Measurements from ENCODE around the gene GAPDH. TPM values are rescaled to one million over a fixed set of nuclear protein-coding genes. Genes with fewer than 3 reads are reported as not detected.
A peak's percentile ranks its signal among the peaks of the same experiment; 100 is the strongest.
"Not testable (repeated sequence)": the region's sequence is repeated elsewhere in the genome, so short reads cannot be mapped to it uniquely, and the experiment has no call there.

GAPDH gene
- total and polyA plus RNA-seq, 5 experiments from 2014 or later, result 355 to 1,110 (median 1,014) TPM

DNA sequence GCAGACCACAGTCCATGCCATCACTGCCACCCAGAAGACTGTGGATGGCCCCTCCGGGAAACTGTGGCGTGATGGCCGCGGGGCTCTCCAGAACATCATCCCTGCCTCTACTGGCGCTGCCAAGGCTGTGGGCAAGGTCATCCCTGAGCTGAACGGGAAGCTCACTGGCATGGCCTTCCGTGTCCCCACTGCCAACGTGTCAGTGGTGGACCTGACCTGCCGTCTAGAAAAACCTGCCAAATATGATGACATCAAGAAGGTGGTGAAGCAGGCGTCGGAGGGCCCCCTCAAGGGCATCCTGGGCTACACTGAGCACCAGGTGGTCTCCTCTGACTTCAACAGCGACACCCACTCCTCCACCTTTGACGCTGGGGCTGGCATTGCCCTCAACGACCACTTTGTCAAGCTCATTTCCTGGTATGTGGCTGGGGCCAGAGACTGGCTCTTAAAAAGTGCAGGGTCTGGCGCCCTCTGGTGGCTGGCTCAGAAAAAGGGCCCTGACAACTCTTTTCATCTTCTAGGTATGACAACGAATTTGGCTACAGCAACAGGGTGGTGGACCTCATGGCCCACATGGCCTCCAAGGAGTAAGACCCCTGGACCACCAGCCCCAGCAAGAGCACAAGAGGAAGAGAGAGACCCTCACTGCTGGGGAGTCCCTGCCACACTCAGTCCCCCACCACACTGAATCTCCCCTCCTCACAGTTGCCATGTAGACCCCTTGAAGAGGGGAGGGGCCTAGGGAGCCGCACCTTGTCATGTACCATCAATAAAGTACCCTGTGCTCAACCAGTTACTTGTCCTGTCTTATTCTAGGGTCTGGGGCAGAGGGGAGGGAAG, 3.5 kb downstream of the GAPDH start:
- ATAC-seq, H3K9me3 Mint-ChIP-seq, H3K27me3 Mint-ChIP-seq: not testable (repeated sequence)
- Mint-ChIP-seq H3K36me3 (peaks cover 0 to 27% (median 12%) of the 10 kb centered on the region in 3 donors), H3K27ac (peak overlapping the region; percentile 82 to 98 (median 93)), H3K4me1 (peaks cover 22 to 68% (median 61%) of the 10 kb centered on the region in 4 donors), H3K4me3 (peak overlapping the region; percentile 26 to 81 (median 56))
- POLR2A ChIA-PET, result interaction anchor here (0.5 to 7.9 kb wide), 16 partner anchors 16 to 406 kb away, joined by 3 to 100 read pairs (median 8); partner anchors contain the start of genes C12orf57, CD27, IFFO1 and MRPL51
- DNase-seq, result peak; percentile 67 to 92 (median 80)

DNA sequence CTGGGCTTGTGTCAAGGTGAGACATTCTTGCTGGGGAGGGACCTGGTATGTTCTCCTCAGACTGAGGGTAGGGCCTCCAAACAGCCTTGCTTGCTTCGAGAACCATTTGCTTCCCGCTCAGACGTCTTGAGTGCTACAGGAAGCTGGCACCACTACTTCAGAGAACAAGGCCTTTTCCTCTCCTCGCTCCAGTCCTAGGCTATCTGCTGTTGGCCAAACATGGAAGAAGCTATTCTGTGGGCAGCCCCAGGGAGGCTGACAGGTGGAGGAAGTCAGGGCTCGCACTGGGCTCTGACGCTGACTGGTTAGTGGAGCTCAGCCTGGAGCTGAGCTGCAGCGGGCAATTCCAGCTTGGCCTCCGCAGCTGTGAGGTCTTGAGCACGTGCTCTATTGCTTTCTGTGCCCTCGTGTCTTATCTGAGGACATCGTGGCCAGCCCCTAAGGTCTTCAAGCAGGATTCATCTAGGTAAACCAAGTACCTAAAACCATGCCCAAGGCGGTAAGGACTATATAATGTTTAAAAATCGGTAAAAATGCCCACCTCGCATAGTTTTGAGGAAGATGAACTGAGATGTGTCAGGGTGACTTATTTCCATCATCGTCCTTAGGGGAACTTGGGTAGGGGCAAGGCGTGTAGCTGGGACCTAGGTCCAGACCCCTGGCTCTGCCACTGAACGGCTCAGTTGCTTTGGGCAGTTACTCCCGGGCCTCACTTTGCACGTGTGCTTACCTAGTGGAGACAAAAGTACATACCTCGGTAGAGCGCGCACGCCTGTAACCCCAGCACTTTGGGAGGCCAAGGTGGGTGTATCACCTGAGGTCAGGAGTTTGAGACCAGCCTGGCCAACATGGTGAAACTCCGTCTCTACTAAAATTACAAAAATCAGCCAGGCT, 4.3 kb downstream of the GAPDH start:
- no peaks in the 10 kb centered on the region for H3K9me3 Mint-ChIP-seq
- POLR2A ChIA-PET, result interaction anchor here (0.6 to 7.9 kb wide), 13 partner anchors 15 to 216 kb away, joined by 3 to 100 read pairs (median 11); partner anchors contain the start of genes CD27, IFFO1, MRPL51 and TAPBPL
- no peak for DNase-seq
- peaks cover 0 to 27% (median 12%) of the 10 kb centered on the region in 3 donors for H3K36me3 Mint-ChIP-seq
- no peaks in the 10 kb centered on the region for H3K27me3 Mint-ChIP-seq
- no peak for ATAC-seq
- H3K27ac Mint-ChIP-seq, result peak overlapping the region in 8 of 10 donors; percentile 59 to 95 (median 88)
- H3K4me3 Mint-ChIP-seq, result peak overlapping the region in 1 of 10 donors; percentile 29
- H3K4me1 Mint-ChIP-seq, result peaks cover 16 to 60% (median 53%) of the 10 kb centered on the region in 4 donors

DNA sequence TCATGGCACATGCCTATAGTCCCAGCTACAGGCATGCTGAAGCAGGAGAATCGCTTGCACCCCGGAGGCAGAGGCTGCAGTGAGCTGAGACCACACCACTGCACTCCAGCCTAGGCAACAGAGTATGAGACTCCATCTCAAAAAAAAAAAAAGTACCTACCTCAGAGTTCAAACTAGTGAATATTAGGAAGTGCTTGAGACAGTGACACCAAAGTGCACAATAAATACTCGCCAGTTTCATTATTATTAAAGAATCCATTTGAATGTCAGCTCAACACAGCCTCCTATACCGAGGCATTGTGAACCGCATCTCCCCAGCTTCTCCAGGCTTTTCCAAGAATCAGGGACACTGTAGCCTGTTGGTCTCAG, 5.0 kb downstream of the GAPDH start:
- peak overlapping the region in 6 of 10 donors; percentile 3 to 62 (median 60) for H3K27ac Mint-ChIP-seq
- H3K4me1 Mint-ChIP-seq, result peaks cover 14 to 57% (median 48%) of the 10 kb centered on the region in 4 donors
- POLR2A ChIA-PET, result interaction anchor here (0.6 to 7.9 kb wide), 12 partner anchors 15 to 215 kb away, joined by 3 to 100 read pairs (median 8); partner anchors contain the start of genes CD27, TAPBPL and VAMP1

DNA sequence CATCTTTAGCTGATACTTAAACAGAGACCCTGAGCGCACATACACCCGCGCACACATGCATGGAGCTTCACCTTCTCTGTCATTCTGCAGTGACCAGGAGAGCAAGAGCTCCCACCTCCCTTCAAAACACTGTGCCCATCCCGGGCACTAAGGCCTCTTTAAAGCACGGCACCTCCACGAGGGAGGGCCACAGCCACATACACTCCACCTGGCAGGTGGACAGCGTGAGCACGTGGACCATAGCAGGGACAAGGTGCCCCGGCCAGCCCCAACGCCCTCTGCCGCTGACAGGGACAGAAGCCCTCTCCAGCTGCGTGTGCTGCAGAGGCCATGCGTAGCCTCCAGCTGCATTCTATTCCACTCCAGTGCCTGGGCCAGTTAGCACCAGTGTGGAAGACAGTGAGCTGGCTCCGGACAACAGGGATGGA, 5.4 kb downstream of the GAPDH start:
- H3K36me3 Mint-ChIP-seq, result peaks cover 0 to 31% (median 12%) of the 10 kb centered on the region in 3 donors

More for the DNA sequence above, 5.0 kb downstream of the GAPDH start:
- Mint-ChIP-seq H3K9me3 (no peaks in the 10 kb centered on the region), H3K36me3 (peaks cover 0 to 27% (median 12%) of the 10 kb centered on the region in 3 donors), H3K4me3 (peak overlapping the region in 2 of 10 donors; percentile 6 to 29), H3K27me3 (no peaks in the 10 kb centered on the region)
- ATAC-seq (no peak), DNase-seq (no peak)

DNA sequence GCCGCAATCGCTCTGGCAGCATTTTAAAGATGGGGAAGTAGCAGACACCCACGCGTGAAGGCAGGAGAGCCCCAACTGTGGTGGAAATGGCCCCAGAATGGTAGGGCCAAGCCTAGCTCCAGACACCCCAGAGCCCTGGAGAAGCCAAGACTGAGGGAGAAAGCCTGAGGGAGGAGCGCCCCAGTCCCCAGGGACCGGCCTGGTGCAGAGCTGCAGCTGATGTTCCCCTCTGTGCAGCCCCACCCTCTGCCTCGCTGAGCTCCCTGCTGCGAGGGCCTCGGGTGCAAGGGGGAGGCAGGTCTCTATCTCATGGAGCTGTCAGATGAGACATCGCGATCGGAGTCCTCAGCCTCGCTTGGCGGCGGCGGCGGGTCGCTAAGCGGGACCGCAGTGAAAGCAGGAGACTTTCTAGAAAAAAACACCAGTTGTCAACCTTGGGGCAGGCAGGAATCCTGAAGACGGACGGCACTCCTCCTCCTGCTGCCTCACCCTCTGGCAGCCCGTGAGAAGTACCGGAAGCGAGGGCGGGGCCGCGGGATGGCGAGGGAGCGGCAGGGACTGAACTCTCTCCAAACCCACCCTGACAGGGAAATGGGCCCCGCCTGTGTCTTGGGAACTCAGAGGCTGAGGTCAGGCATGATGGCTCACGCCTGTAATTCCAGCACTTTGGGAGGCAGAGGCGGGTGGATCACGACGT, 6.0 kb downstream of the GAPDH start:
- Mint-ChIP-seq H3K4me1 (peaks cover 14 to 55% (median 44%) of the 10 kb centered on the region in 4 donors), H3K27ac (peak overlapping the region; percentile 66 to 93 (median 76)), H3K9me3 (no peaks in the 10 kb centered on the region), H3K36me3 (peaks cover 0 to 34% (median 12%) of the 10 kb centered on the region in 3 donors), H3K27me3 (no peaks in the 10 kb centered on the region), H3K4me3 (peak overlapping the region; percentile 65 to 86 (median 80))
- ATAC-seq (peak; percentile 48 to 51), DNase-seq (peak in 5 of 10 donors; percentile 21 to 63 (median 41))
- POLR2A ChIA-PET, result interaction anchor here (0.6 to 7.9 kb wide), 10 partner anchors 17 to 216 kb away, joined by 3 to 100 read pairs (median 6); partner anchors contain the start of genes CD27, MRPL51, TAPBPL and VAMP1

More for the DNA sequence above, 5.4 kb downstream of the GAPDH start:
- Mint-ChIP-seq H3K4me1 (peaks cover 14 to 57% (median 48%) of the 10 kb centered on the region in 4 donors), H3K27me3 (no peaks in the 10 kb centered on the region), H3K4me3 (peak overlapping the region in 6 of 10 donors; percentile 15 to 86 (median 72)), H3K9me3 (no peaks in the 10 kb centered on the region), H3K27ac (peak overlapping the region in 7 of 10 donors; percentile 3 to 76 (median 59))
- POLR2A ChIA-PET, result interaction anchor here (0.6 to 7.9 kb wide), 12 partner anchors 18 to 215 kb away, joined by 3 to 100 read pairs (median 6); partner anchors contain the start of genes CD27, MRPL51, TAPBPL and VAMP1
- ATAC-seq, result no peak
- no peak for DNase-seq

DNA sequence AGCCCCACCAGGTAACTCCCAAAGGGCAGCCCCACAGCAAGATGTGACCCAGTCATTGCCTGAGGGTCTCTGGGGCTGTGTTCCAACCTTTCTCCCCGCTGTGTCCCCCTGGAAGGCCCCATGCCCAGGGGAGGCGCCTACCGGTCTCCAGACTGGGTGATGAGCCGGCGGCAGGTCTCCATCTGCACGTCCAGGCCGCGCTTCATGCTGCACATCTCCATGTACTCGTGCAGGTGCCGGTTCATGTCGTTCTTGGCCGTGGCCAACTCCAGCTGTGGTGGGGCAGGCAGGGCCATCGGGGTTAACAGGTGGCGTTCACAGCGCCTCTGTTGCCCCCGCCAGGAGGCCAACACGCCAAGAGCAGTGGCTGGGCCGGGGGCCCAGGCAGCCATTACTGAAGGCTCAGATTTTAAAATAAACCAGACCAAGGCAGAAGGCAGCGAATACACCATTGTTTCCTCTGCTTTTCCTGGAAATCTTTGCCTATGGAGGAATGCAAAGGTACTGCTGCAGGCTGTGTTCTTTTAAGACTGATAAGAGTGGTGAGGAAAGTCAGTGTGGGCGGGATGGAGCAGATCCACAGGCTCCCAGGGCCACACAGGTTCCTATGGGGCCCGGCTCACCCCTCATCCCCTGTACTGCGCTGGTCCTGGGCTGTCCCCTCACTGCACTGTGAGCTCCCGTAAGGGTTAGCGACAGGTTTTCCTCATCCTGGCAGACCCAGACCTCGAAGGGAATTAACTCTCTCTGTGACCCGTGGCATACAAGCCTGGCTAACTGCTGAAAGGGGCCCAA, 7.3 kb downstream of the GAPDH start:
- Mint-ChIP-seq H3K9me3 (no peaks in the 10 kb centered on the region), H3K36me3 (peaks cover 0 to 44% (median 11%) of the 10 kb centered on the region in 3 donors), H3K27ac (peak overlapping the region in 8 of 10 donors; percentile 3 to 77 (median 44)), H3K4me1 (peaks cover 12 to 43% (median 33%) of the 10 kb centered on the region in 4 donors), H3K27me3 (no peaks in the 10 kb centered on the region), H3K4me3 (peak overlapping the region in 1 of 10 donors; percentile 76)
- DNase-seq (no peak), ATAC-seq (no peak)
- POLR2A ChIA-PET, result interaction anchor here (0.6 to 7.9 kb wide), 5 partner anchors 16 to 97 kb away, joined by 3 to 100 read pairs (median 3); partner anchors contain the start of genes CD27, TAPBPL and VAMP1

DNA sequence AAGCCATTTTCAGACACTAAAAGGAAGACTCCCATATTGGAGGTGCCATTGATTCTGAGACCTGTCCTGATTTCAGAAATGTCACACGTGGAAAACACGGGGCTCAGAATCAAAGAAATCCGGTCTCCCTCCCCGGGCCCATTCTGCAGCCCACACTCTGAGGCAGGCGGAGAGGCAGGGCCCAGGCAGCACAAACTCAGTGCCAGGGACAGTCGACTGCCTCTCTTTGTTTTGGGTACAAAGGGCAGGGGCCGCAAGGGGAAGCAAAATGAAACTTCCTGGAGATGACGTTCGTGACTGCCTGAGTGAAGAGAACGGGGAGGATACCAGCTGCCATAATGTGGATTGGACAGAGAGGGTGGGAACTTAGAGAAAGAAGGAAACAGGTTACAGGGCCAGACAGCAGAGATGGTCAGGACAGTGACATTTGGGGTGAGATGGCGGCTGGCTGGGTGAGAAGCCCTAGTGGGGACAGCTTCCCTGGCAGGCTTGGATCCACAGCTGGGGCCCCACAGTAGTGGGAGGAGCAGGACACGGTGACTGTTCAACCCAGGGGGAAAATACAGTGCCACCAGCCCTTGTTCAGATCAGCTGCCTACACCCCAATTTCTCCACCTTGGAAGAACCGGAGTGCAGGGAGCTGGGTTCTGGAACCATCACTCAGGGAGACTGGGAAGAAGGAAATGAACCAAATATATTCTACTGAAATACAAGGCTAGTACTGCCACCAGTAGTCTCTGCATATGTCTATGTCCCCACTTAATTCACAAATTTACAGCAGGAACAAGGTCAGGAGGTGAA, 8.1 kb downstream of the GAPDH start:
- H3K9me3 Mint-ChIP-seq, result no peaks in the 10 kb centered on the region
- peak overlapping the region in 9 of 10 donors; percentile 40 to 84 (median 64) for H3K27ac Mint-ChIP-seq
- no peaks in the 10 kb centered on the region for H3K27me3 Mint-ChIP-seq
- DNase-seq, result no peak
- H3K36me3 Mint-ChIP-seq, result peaks cover 0 to 44% (median 8%) of the 10 kb centered on the region in 3 donors
- POLR2A ChIA-PET, result interaction anchor here (0.6 kb wide), 1 partner anchor 16 kb away, joined by 5 read pairs; no protein-coding TSS in a partner anchor
- H3K4me3 Mint-ChIP-seq, result no peak overlapping the region
- peaks cover 12 to 35% (median 28%) of the 10 kb centered on the region in 4 donors for H3K4me1 Mint-ChIP-seq
- ATAC-seq, result peak in 1 of 2 donors; percentile 37

DNA sequence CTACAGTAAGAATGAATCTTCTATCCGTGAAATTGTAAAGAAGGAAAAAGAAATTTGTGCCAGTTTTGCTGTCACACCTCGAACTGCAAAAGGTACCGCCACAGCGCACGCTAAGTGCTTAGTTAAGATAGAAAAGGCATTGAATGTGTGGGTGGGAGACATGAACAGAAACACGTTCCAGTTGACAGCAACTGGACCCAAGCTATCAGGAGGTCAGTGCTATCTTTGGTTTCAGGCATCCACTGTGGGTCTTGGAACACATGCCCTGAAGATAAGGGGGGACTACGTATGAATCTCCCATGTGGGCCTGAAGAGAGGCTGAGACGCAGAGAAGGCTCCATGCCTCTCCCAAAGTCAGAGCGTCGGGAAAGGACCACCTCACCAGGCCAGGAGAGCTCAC, 11.7 kb downstream of the GAPDH start:
- peaks cover 0 to 51% (median 4%) of the 10 kb centered on the region in 3 donors for H3K36me3 Mint-ChIP-seq
- peak overlapping the region in 1 of 10 donors; percentile 19 for H3K27ac Mint-ChIP-seq
- POLR2A ChIA-PET, result interaction anchor here (0.6 to 1.7 kb wide), 3 partner anchors 10 to 62 kb away, joined by 3 to 8 read pairs (median 4); no protein-coding TSS in a partner anchor
- no peak overlapping the region for H3K4me3 Mint-ChIP-seq
- no peaks in the 10 kb centered on the region for H3K27me3 Mint-ChIP-seq
- H3K9me3 Mint-ChIP-seq, result no peaks in the 10 kb centered on the region
- ATAC-seq, result no peak
- H3K4me1 Mint-ChIP-seq, result peaks cover 8 to 18% (median 13%) of the 10 kb centered on the region in 4 donors
- no peak for DNase-seq

DNA sequence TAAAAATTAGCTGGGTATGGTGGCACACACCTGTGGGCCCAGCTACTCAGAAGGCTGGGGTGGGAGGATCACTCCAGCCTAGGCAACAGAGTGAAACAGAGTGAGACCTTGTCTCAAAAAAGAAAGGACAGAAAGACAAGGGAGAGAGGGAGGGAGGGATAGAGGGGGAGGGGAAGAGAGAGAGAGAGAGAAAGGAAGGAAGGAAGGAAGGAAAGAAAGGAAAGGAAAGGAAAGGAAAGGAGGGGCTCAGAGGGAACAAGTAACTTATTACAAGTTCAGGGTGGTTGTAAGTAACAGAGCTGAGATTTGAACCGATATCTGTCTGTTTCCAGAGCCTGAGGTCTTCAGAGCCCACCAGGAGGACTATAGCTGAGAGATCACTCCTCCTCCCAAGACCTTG, 13.2 kb downstream of the GAPDH start:
- no peak for ATAC-seq
- Mint-ChIP-seq H3K9me3 (no peaks in the 10 kb centered on the region), H3K27ac (peak overlapping the region in 1 of 10 donors; percentile 80), H3K4me1 (peaks cover 14 to 25% (median 22%) of the 10 kb centered on the region in 4 donors), H3K36me3 (peaks cover 0 to 55% (median 4%) of the 10 kb centered on the region in 3 donors), H3K4me3 (no peak overlapping the region), H3K27me3 (no peaks in the 10 kb centered on the region)
- no peak for DNase-seq
- POLR2A ChIA-PET, result interaction anchor here (1.7 kb wide), 1 partner anchor 12 kb away, joined by 4 read pairs; no protein-coding TSS in a partner anchor

DNA sequence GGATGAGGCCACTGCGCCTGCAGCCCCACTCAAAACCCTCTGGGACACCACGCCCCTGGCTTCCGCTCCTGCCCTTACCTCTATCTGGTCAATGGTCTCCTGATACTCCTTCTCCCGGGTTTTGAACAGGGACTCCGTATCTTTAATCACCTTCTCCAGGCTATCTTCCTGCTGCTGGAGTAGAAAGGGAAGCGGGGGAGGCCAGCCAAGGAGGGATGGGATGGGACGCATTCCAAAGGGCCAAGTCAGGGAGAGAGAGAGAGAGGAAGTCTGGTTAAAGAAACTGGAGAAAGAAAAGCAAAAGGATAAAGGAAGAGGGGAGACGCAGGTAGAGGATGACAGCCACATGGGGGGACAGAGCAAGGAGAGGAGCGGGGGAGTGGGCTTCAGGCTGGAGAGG, 13.7 kb downstream of the GAPDH start:
- Mint-ChIP-seq H3K4me1 (peaks cover 18 to 30% (median 26%) of the 10 kb centered on the region in 4 donors), H3K27me3 (no peaks in the 10 kb centered on the region), H3K4me3 (no peak overlapping the region), H3K36me3 (peaks cover 0 to 54% (median 4%) of the 10 kb centered on the region in 3 donors), H3K9me3 (no peaks in the 10 kb centered on the region), H3K27ac (peak overlapping the region in 1 of 10 donors; percentile 69)
- DNase-seq (no peak), ATAC-seq (no peak)
- POLR2A ChIA-PET, result interaction anchor here (1.7 kb wide), 1 partner anchor 12 kb away, joined by 4 read pairs; no protein-coding TSS in a partner anchor
